Right lobe of liver (tissue), 4 donors: Measurements from ENCODE around the gene ABHD12B.

ENCODE experiments used
- POLR2A ChIP-seq: fragments of 450-650 bp; IDR thresholded peaks from one replicate; pipeline ENCODE4 v1.6.1; 2017; ENCODE audit warnings: antibody characterized with exemption, mild to moderate bottlenecking
- TF ChIP-seq, protein P1 (sequence below), 4 donors: fragments of 200-600 bp in 3 of 4; fragments of 450-650 bp in 1 of 4; IDR thresholded peaks; one replicate each; pipeline versions ENCODE4 v1.5.1 to v1.8.0; 2016 to 2022; ENCODE audit warnings: antibody characterized with exemption in 4 of 4, mild to moderate bottlenecking in 2 of 4
- donor health status: DM: no; HTN: no; CAD: no.
- donor health status: DM: no; HTN: no; CAD: no.
- donor health status: DM: no; HTN: yes; CAD: no.

DNA sequence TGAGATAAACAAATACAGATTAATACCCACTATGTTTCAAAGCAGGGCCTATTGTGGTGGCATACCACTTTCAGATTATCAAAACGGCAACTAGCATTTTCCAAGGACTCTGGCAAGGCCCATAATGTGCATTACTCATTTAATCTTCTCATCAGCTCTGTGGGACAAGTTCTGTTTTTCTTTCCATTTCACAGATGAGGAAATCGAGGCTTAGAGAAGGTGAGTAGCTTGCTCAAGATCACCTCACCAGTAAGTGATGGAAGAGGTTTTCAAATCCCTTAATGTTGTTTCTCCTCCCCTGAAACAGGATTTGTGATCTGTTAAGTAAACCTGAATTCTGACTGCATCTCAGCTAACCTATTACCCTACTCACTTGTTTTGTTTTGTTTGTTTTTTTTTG lies 76.4 kb downstream of the ABHD12B start:
- TF ChIP-seq, protein P1, sequence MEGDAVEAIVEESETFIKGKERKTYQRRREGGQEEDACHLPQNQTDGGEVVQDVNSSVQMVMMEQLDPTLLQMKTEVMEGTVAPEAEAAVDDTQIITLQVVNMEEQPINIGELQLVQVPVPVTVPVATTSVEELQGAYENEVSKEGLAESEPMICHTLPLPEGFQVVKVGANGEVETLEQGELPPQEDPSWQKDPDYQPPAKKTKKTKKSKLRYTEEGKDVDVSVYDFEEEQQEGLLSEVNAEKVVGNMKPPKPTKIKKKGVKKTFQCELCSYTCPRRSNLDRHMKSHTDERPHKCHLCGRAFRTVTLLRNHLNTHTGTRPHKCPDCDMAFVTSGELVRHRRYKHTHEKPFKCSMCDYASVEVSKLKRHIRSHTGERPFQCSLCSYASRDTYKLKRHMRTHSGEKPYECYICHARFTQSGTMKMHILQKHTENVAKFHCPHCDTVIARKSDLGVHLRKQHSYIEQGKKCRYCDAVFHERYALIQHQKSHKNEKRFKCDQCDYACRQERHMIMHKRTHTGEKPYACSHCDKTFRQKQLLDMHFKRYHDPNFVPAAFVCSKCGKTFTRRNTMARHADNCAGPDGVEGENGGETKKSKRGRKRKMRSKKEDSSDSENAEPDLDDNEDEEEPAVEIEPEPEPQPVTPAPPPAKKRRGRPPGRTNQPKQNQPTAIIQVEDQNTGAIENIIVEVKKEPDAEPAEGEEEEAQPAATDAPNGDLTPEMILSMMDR (IDR thresholded peaks at IDR 0.05): no peak
- TF ChIP-seq POLR2A: no peak
